Gastroesophageal sphincter (tissue), 4 donors: ENCODE data around the gene BPI. TPM values are rescaled to one million over a fixed set of nuclear protein-coding genes. Genes with fewer than 3 reads are reported as not detected.

Source experiments
- ATAC-seq: fragments of 150-250 bp; one replicate; pipeline ENCODE4 v1.9.1; 2016; ENCODE audit warnings: mild to moderate bottlenecking, moderate library complexity
- H3K27ac ChIP-seq, 4 donors: fragments of 200-600 bp; sonication (generic) in 3 of 4; 1 replicate in 3 of 4; 2 replicates in 1 of 4; pipeline ENCODE4 v1.5.1; 2016 to 2019
- H3K27me3 ChIP-seq: fragments of 200-600 bp; sonication (generic); one replicate; pipeline ENCODE4 v1.5.1; 2019
- H3K36me3 ChIP-seq, 2 donors: fragments of 200-600 bp; sonication (generic); one replicate each; pipeline ENCODE4 v1.5.1; 2019; ENCODE audit warnings: control low read depth in 1 of 2
- H3K4me1 ChIP-seq, 3 donors: fragments of 200-600 bp; sonication (generic); 1 replicate in 2 of 3; 2 replicates in 1 of 3; pipeline ENCODE4 v1.5.1; 2016 to 2019; ENCODE audit warnings: control low read depth in 2 of 3
- H3K4me3 ChIP-seq, 2 donors: fragments of 200-600 bp; sonication (generic); one replicate each; pipeline ENCODE4 v1.5.1; 2019; ENCODE audit warnings: mild to moderate bottlenecking in 1 of 2, moderate library complexity in 1 of 2
- H3K9me3 ChIP-seq, 3 donors: fragments of 200-600 bp; sonication (generic); one replicate each; pipeline ENCODE4 v1.5.1; 2017 to 2019; ENCODE audit warnings: control low read depth in 2 of 3
- CTCF ChIP-seq, 4 experiments: fragments of 200-600 bp in 2 of 4; fragments of 450-650 bp in 2 of 4; sonication (generic) in 1 of 4; IDR thresholded peaks; one replicate each; pipeline ENCODE4 v1.5.1; 2017 to 2019; ENCODE audit warnings: antibody characterized with exemption in 4 of 4, mild to moderate bottlenecking in 2 of 4, moderate library complexity in 2 of 4
- EP300 ChIP-seq: sonication (generic); formaldehyde crosslinking; IDR thresholded peaks from one replicate; pipeline ENCODE4 v1.6.1; 2017; ENCODE audit warnings: antibody characterized with exemption, mild to moderate bottlenecking
- POLR2A ChIP-seq, 2 donors: fragments of 450-650 bp; IDR thresholded peaks; one replicate each; pipeline ENCODE4 v1.6.1; 2017; ENCODE audit warnings: antibody characterized with exemption in 2 of 2, mild to moderate bottlenecking in 2 of 2, moderate library complexity in 1 of 2
- POLR2AphosphoS5 ChIP-seq: sonication (generic); formaldehyde crosslinking; IDR thresholded peaks from one replicate; pipeline ENCODE4 v1.6.1; 2017; ENCODE audit warnings: antibody characterized with exemption
- WGBS, 2 donors: methylation state at CpG; one replicate each; pipeline ENCODE4 v1.1.5; 2018; ENCODE audit warnings: low coverage in 1 of 2; 5-methylcytosine and 5-hydroxymethylcytosine counted together
- total RNA-seq, 4 donors: library from RNA; depleted of rRNA; stranded (reverse); fragments of >200 nt; gene quantifications; one replicate each; pipeline ENCODE4 v1.1.0, GENCODE V29; 2016

BPI gene
- total RNA-seq, 4 donors from 2014 or later = 0.27 to 0.47 TPM; not detected in 2

DNA sequence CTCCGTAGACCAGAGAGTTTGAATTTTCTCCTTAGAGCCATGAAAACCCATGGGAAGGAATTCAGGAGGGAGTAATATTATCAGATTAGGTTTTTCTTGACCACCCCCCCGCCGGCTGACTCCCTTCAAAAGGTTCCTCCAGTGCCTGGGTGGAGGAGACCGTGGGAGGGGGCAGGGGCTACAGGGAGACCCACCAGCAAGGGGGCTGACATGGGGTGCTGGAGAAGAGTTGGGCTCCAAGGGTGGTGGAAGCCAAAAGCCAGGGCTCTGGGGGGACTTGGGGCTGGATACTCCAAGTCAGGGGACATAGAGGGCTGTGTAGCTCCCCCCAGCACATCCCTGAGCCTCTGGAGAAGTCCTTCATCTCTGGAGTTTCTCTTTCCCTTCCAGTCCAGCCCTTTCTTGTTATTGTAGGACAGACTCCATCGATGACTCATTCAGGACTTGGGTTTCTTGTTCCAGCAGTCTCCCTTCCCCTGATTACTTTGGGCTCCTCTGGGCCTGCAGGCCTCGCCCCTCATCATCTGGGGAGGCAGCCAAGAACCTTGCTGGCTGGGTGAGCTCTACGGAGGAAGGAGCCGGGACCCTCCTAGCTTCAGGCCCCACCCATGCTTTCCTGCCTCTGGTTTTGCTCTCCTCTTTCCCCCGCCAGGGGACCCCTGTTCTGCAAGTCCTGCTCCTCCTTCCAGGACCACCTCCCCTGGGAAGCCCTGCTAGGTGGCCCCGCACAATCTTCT lies 32.9 kb upstream of the BPI start:
- no peak for TF ChIP-seq POLR2AphosphoS5
- TF ChIP-seq POLR2A (IDR thresholded peaks at IDR 0.05) = no peak
- TF ChIP-seq EP300 = no peak
- TF ChIP-seq CTCF (IDR thresholded peaks at IDR 0.05) = no peak
- H3K27me3 ChIP-seq = peaks cover 16% of the 10 kb centered on the region
- peak overlapping the region in 3 of 4 donors; percentile 34 to 62 (median 51) for H3K27ac ChIP-seq
- WGBS, 2 donors = 31 to 56% methylated on average over 8 to 9 of the region's 10 CpGs
- peaks cover 0 to 24% (median 9%) of the 10 kb centered on the region in 3 donors for H3K4me1 ChIP-seq
- peak; percentile 91 for ATAC-seq
- H3K4me3 ChIP-seq = no peak overlapping the region
- no peaks in the 10 kb centered on the region for H3K36me3 ChIP-seq
- no peaks in the 10 kb centered on the region for H3K9me3 ChIP-seq

- no peak for ATAC-seq
- H3K27me3 ChIP-seq = peaks cover 16% of the 10 kb centered on the region
- H3K4me3 ChIP-seq = no peak overlapping the region
- TF ChIP-seq EP300 = no peak
- TF ChIP-seq CTCF (IDR thresholded peaks at IDR 0.05) = no peak
- TF ChIP-seq POLR2A (IDR thresholded peaks at IDR 0.05) = no peak
- H3K9me3 ChIP-seq = no peaks in the 10 kb centered on the region
- 80 to 86% methylated on average over 2 of the region's 2 CpGs for WGBS, 2 donors
- H3K27ac ChIP-seq = peak overlapping the region in 2 of 4 donors; percentile 7 to 43
- H3K4me1 ChIP-seq = peaks cover 0 to 24% (median 9%) of the 10 kb centered on the region in 3 donors
- H3K36me3 ChIP-seq = no peaks in the 10 kb centered on the region
Observed at GRCh38 chr20:38271608-38272120, 32.3 kb upstream of the BPI start.

DNA sequence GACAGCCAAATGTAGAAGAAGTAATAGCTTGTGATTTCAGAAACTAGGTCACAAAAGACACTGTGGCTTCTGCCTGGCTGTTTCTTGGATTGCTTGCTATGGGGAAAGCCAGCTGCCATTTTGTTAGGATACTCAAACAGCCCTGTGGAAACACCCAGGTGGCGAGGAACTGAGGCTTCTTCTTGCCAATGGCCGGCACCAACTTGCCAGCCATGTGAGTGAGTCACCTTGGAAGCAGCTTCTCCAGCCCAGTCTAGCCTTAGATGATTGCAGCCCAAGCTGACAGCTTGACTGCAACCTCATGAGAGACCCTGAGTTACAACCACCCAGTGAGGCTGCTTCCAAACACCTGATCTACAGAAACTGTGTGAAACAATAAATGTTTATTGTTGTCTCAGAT lies 31.6 kb upstream of the BPI start:
- TF ChIP-seq CTCF (IDR thresholded peaks at IDR 0.05) = no peak
- TF ChIP-seq EP300 = no peak
- TF ChIP-seq POLR2AphosphoS5 = no peak
- no peak for TF ChIP-seq POLR2A (IDR thresholded peaks at IDR 0.05)
- no peaks in the 10 kb centered on the region for H3K9me3 ChIP-seq

GRCh38 chr20:38272961-38273360 lies 31.0 kb upstream of the BPI start:
- H3K27me3 ChIP-seq = peaks cover 16% of the 10 kb centered on the region
- TF ChIP-seq CTCF (IDR thresholded peaks at IDR 0.05) (no peak), POLR2AphosphoS5 (no peak), POLR2A (IDR thresholded peaks at IDR 0.05) (no peak), EP300 (no peak)
- H3K36me3 ChIP-seq = no peaks in the 10 kb centered on the region
- peak overlapping the region in 2 of 4 donors; percentile 12 to 35 for H3K27ac ChIP-seq
- no peaks in the 10 kb centered on the region for H3K9me3 ChIP-seq
- peaks cover 0 to 24% (median 9%) of the 10 kb centered on the region in 3 donors for H3K4me1 ChIP-seq
- WGBS, 2 donors = no CpG with 5 or more reads among the region's 2 CpGs
- ATAC-seq = no peak
- H3K4me3 ChIP-seq = no peak overlapping the region

More for the DNA sequence above, 31.6 kb upstream of the BPI start:
- Histone ChIP-seq H3K27me3 (peaks cover 16% of the 10 kb centered on the region), H3K4me3 (no peak overlapping the region), H3K4me1 (peaks cover 0 to 24% (median 9%) of the 10 kb centered on the region in 3 donors), H3K36me3 (no peaks in the 10 kb centered on the region), H3K27ac (peak overlapping the region in 1 of 4 donors; percentile 12)
- no peak for ATAC-seq
- 100% methylated on average over 1 of the region's 2 CpGs; no CpG with 5 or more reads in 1 of the 2 donors for WGBS, 2 donors
